Hematopoietic multipotent progenitor cell treated with erythropoietin and hydrocortisone succinate and interleukin-3 and kit ligand, for 15 days (in vitro differentiated cells): ENCODE data around the gene GYPA.
"Not testable (repeated sequence)": the region's sequence is repeated elsewhere in the genome, so short reads cannot be mapped to it uniquely, and the experiment has no call there.

Experiments
- DNase-seq: peaks from one replicate; pipeline ENCODE4 v3.0.0-alpha.2; 2015; ENCODE audit warnings: low spot score

The GYPA gene

DNA sequence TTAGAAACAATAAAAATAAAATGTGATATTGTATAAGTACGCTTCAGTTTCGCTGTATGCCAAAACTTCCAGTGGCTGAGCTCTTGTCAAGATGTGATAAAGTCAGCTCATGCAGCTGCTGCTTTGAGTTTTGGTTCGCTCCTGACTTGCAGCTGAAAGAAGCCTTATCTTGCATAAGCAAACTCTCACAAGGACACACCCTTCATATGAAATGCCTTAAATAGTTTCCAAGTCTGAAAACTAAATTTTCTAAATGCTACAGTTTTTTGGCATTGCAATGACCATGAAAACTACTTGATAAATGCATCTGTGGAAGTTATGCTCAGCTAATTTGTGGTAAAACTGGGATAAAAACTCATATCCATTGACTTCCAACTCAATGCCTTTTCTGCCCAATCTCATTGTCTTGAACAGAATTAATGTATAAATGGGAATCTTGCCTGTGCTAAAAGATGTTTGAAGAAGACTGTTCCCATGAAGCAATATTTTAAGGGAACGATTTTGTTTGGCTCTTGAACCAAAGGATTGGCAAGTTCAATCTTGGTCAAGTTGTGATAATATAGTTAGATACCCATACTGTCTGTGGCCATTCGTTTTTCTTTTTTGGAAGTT, 11.7 kb downstream of the GYPA start:
- DNase-seq: peak; percentile 73

DNA sequence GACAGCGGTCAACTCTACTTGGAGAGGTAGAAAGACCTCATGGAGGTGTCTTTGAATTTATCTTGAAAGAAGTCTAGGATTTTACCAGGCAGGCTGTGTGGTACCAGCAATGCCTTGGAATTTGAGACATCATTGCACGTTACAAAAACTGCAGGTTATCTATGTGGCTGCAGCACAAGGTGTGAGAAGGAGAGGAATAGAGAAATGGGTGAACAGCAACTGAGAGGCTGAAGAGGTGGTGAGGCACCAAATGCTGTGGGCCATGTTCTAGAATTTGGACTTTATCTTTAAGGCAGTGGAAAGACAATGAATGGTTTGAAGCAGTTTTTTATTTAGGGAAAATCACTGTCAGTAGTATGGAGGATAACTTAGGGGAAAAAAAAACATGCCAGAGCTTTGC, 15.4 kb downstream of the GYPA start:
- DNase-seq: not testable (repeated sequence)

DNA sequence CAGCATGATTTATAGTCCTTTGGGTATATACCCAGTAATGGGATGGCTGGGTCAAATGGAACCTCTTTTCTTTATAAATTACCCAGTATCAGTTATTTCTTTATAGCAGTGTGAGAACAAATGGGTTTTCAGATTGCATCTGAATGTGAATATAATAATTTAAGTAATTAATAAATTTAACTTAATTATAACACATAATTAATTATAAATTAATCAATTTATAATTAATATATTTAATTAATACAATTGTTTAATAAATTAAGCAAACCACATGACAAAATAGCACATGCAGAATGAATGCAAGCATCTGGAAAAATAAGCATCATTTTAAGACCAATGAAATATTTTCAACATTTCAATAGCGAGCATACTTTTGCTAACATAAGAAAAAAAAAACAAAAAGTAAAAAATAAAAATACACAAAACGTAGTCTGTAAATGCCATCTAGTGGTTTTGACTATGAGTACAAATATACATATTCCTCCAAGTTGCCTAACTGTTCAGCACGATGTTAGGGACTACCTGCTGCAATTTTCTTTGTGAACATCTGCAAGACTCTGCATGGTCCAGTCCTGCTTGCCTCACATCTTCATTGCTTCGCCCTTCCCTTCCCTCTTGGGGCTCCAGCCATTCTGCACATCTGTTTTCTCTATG, 16.4 kb downstream of the GYPA start:
- DNase-seq: peak; percentile 65

DNA sequence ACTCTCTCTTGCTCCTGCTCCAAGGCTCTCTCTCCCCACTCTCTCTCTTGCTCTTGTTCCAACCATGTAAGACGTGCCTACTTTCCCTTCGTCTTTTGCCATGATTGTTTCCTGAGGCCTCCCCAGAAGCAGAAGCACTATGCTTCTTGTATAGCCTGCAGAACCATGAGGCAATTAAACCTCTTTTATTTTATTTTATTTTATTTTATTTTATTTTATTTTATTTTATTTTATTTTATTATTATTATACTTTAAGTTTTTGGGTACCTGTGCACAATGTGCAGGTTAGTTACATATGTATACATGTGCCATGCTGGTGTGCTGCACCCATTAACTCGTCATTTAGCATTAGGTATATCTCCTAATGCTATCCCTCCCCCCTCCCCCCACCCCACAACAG, 17.2 kb downstream of the GYPA start:
- not testable (repeated sequence) for DNase-seq

DNA sequence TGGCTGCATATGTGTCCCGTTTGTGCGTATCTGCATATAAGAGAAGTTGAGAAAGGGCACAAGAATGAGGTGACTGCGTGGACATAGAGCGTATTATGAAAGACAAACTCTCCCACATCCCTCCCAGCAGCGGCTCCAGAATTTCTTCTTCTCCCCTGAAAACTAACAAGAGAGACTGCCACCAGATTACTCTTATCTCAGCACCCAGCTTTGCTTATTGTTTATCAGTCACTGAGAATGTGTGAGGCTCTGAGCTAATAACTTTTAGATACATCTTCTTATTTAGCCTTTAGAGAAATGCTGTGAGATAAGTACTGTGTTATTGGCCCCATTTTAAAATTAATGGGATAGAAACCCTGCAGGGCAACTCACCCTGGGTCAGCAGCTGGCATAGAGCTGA, 20.8 kb downstream of the GYPA start:
- peak; percentile 65 for DNase-seq

DNA sequence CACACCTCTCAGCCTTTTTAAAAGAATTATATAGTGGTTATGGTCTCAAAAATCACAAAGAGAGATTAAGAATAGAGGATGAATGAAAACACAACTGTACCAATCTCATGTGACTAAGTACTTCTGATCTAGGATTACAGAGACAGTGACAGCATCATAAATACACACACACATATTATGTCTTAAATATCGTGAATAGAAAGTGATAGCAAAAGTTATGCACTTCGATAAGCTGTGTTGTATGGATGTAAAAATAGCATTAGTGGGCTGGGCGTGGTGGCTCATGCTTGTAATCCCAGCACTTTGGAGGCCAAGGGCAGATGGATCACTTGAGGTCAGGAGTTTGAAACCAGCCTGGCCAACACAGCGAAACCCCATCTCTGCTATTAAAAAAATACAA, 25.0 kb downstream of the GYPA start:
- peak; percentile 8 for DNase-seq

DNA sequence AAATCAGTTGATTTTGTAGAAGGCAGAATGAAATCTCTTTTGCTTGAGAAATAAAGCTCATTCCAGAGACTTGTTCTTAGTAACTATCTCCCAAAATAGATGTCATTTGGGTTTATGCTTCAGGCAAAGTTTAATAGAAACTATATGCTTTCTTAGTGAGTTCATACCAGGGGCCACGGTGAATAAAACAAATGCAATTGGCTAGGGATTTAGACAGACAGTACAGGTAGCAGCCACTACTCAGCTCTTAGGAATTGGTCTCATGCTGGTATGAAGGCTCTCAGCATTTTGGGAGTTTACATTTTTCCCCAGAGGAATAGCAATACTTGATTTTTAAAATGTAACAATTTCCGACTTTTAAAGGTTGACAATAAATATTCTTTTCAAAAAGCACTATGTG, 27.0 kb downstream of the GYPA start:
- DNase-seq: no peak

DNA sequence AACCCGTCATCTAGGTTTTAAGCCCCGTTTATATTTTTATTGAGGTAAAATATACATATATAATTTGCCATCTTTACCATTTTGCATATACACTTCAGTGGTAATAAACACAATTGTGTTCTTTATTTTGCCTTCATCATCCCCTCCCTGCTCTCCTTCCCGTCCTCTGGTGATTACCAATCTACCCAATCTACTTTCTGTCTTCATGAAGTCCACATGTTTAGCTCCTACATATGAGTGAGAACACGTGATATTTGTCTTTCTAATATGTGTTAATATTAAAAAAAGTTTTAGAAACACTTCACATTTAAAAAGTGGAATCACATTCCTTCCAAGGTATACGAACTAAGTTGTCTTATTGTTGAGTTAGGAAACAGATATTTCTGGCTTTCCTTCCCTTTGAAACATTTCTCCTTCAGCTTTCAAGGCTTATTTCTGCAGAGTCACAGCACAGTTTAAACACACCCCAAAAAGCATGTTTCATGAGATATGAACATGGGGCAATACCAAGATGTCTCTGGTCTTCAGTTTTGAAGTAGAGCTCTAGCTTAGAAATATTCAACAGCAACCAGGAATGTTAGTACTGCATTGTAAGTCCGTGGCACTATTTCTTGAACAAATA, 35.9 kb downstream of the GYPA start:
- DNase-seq: peak; percentile 95

DNA sequence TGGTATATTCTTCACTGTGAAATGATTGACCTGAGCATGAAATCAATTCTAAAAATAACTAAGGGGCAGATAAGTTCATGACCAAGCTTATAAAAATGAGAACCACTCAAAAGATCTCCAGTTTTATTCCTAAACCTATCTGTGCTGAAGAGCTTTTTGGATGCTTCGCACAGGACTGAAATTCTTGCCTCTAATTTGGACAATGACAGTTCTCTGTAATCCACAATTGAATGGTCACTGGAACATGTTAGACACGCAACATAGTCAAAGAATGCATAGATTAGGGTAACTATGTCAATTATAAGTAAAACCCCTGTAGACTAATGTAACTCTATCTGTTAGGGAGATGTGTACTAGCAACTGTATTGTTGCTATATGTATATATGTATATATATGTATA, 42.7 kb downstream of the GYPA start:
- DNase-seq: not testable (repeated sequence)

DNA sequence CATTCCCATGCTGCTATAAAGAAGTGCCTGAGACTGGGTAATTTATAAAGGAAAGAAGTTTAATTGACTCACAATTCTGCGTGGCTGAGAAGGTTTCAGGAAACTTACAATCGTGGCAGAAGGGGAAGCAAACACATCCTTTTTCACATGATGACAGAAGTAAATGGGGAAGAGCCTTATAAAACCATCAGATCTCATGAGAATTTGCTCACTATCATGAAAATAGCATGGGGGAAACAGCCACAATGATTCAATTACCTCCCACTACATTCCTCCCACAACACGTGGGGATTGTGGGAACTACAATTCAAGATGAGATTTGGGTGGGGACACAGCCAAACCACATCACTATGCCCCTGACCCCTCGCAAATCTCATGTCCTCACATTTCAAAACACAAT, 46.5 kb downstream of the GYPA start:
- not testable (repeated sequence) for DNase-seq

DNA sequence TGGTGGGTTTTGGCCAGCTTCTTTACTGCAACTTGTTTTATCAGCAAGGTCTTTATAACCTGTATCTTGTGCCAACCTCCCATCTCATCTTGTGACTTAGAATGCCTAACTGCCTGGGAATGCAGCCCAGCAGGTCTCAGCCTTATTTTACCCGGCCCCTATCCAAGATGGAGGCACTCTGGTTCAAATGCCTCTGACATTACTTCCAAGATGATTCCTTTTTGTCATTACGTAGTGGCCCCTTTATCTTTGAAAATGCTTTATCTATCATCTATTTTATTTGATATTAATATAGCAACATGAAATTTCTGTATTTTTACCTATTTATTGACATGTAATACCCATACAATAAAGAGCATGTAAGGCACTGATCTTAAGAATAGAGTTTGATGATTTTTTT, 49.3 kb downstream of the GYPA start:
- not testable (repeated sequence) for DNase-seq

DNA sequence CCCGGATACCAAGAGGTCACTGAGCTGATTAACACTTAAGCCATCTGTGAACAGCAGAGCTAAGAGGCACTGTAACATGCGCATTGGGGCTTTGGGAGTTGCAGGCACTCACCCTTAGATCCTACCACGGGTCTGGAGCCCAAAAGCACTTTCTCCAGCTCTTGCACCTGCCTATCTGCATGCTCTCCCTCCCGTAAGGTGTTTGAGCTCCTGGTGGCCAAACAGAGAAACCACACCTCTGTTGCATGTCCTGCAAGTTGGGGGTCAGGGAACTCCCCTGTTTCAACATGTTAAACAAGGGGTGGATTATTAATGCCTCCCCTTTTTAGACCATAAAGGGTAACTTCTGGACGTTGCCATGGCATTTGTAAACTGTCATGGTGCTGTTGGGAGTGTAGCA, 49.8 kb downstream of the GYPA start:
- DNase-seq: no peak

DNA sequence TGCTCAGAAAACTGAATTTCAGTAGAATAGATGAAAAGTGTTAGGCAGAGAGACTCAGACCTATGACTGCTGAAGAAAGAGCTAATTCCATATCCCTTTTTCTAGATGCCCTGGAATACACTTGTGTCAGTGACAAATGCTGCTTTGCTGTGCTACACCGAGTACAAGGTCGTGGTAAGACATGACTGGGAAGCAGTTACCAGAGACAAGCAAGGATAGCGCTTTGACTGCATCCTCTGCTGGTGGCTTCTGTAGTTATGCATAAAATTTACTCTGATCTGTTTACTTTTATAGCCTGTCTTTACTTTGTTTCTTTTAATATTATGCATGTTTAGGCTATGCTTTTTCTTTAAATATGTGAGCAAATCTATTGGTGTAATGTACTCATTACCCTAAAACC, 58.5 kb downstream of the GYPA start:
- not testable (repeated sequence) for DNase-seq

DNA sequence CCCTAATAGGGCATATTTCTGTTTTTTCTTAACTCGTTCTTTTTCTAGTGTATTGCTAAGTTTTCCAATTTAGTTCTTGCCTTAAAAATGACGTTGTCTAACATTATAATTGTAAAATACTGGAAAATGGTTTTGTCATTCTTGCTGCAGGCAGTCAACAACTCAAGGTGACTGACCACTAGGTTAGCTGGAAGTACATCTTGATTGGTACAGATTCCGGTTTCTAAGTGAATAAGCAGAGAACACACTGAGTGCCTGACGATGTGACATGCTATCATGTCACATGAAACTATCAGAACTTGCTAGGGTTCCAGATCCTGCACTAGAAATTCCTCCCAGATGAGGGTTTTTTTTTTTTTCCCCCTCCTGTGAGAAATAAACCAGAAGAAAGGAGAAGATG, 60.4 kb downstream of the GYPA start:
- DNase-seq: not testable (repeated sequence)

DNA sequence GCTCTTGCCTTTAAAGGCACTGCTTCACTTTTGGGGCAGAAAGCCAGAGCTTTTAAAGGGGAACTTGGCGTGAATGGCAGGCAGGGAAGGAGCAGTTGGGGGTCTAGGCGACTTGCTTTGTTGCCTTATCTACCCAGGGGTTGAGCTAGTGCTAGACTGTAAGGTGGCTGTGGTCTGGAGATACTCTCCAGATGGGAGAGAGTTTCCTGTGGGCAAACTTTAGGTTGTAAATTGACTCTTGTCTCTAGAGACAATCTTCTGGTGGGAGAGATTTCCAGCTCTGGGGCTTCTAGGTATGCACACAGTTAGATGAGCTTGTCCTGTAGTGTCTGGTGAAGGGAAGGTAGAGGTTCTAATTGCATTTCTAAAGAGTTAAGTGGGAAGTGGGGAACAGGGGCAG, 61.8 kb downstream of the GYPA start:
- not testable (repeated sequence) for DNase-seq

DNA sequence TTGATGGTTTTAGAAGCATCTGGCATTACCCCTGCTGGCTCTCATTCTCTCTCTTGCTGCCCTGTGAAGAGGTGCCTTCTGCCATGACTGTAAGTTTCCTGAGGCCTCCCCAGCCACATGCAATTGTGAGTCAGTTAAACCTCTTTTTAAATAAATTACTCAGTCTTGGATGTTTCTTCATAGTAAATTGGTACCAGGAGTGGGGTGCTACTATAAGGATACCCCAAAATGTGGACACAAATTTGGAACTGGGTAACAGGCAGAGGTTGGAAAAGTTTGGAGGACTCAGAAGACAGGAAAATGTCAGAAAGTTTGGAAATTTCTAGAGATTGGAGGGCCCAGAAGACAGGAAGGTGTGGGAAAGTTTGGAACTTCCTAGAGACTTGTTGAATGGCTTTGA, 79.0 kb downstream of the GYPA start:
- not testable (repeated sequence) for DNase-seq

DNA sequence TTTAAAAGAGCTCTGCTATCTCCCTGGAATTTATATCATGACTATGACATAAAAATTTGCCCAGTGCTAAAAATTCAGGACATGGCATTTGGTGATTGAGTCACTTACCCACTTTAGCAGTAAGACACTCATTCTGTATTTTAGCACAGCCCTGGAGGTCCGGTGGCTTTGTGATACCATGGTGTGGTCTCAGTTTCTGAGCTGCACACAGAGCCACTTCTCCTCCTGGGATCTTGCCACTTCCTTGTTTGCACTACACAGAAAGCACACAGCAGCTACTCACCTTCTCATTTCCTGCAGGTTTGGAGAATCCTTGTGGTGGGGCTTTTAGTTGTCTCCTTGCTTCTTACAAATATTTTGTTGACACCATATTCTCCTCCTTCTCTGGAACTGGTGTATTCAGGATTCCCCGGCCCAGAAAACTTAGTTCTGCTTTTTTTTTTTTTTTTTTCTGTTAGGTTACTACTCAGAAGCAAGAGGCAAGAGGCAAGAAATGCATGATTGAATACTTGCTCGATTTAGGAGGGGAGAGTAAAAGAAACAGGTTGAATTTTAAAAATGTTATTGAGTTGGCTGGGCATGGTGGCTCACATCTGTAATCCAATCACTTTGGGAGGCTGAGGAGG, 80.2 kb downstream of the GYPA start:
- not testable (repeated sequence) for DNase-seq
